Activated T-helper 1 cell treated with Interleukin-2 at 50 U/mL for 16 hours (primary cell): ENCODE results near the gene TNFAIP8L2.
A peak's percentile ranks its signal among the peaks of the same experiment; 100 is the strongest.
"Not testable (repeated sequence)": the region's sequence is repeated elsewhere in the genome, so short reads cannot be mapped to it uniquely, and the experiment has no call there.

Experiments
- DNase-seq: peaks from one replicate; pipeline ENCODE4 v3.0.0-alpha.2; 2020; ENCODE audit warnings: low read depth

TNFAIP8L2 gene

GRCh38 chr1:151189637-151190445 lies 33.4 kb downstream of the TNFAIP8L2 start, which contains the start of gene VPS72:
VPS72 (minus strand) TSS chr1:151190197; CDS start chr1:151190121, 76 bp downstream.
- DNase-seq: peak; percentile 76

- no peak for DNase-seq
Measured at GRCh38 chr1:151192047-151192446, 35.6 kb downstream of the TNFAIP8L2 start.

- DNase-seq: no peak
Measured at GRCh38 chr1:151193304-151193703, 36.9 kb downstream of the TNFAIP8L2 start.

DNA sequence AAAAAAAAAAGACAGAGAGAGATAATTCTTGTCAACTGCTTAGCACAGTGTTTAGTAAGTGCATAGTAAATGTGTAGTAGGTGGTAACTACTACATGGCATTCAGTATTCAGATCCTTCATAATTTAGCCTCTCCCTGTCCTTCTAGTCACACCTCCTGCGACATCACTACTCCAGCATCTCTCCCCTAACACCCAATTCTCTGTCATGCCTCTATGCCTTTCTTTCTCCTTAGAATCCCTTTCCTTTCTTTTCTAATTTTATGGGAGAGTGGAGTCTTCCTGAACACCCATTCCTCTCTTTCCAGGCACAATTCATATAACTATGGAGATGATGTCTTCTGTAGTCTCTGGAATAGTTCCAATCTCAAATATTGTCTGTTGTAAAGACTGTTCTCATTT lies 37.4 kb downstream of the TNFAIP8L2 start:
- no peak for DNase-seq

GRCh38 chr1:151194894-151195594 lies 38.6 kb downstream of the TNFAIP8L2 start:
- DNase-seq: not testable (repeated sequence)

- peak; percentile 8 for DNase-seq
Measured at GRCh38 chr1:151196292-151196800, 39.9 kb downstream of the TNFAIP8L2 start.

GRCh38 chr1:151197863-151198253 lies 41.4 kb downstream of the TNFAIP8L2 start:
- DNase-seq: no peak

DNA sequence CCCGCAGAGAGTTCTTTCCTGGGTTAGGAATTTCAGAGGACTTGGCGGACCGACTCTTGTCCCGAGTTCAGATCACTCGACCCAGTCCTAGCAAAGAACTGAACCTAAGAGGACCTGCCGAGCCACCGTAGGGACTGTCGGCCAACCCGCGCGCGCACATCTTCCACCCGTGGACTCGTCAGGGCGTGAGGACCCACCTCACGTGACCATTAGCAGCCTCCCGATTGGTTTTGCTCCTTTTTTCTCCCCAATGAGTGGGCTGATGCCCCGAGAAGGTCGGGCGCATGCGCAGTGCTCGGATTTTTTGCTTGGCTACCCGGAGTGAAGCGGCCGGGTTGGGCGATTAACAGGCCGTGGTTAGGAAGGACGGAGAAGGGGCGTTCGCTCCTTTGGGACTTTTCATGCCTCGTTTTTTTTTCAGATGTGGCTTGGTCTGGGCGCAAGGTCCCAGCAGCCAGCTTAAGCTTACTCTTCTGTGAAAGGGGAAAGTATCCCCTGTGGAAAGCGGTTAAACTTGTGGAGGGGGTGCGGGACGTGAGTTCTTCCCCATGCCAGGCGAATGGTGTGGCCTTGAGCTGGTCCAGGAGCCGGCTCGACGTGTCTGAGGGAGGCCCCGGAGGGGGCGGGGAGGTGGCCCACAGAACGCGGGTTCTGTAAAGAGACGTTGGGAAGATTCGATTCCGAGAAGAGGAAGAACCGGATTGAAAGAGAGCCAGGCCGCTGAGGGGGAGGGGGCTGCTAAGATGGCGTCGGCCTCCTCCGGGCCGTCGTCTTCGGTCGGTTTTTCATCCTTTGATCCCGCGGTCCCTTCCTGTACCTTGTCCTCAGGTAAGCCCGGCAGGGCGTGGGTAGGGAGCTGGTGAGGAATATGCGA lies 42.0 kb downstream of the TNFAIP8L2 start, which contains the start of gene PIP5K1A:
TSS of gene PIP5K1A (plus strand) at position 299 of the 874 bp plus-strand sequence. CDS start at position 744, 445 bp downstream.
- DNase-seq: peak; percentile 96

- DNase-seq: no peak
Measured at GRCh38 chr1:151199873-151200581, 43.6 kb downstream of the TNFAIP8L2 start.

- not testable (repeated sequence) for DNase-seq
Measured at GRCh38 chr1:151205381-151205965, 49.0 kb downstream of the TNFAIP8L2 start.
